GM18907 (cell line): ENCODE results near the gene TANC1.

Experiments
- ATAC-seq: cut with Tn5 transposase; IDR thresholded peaks from one replicate; pipeline ENCODE4 v1.9.1; 2021; ENCODE audit warnings: mild to moderate bottlenecking, moderate library complexity; ENCODE audit not compliant: unreplicated experiment

Gene TANC1

DNA sequence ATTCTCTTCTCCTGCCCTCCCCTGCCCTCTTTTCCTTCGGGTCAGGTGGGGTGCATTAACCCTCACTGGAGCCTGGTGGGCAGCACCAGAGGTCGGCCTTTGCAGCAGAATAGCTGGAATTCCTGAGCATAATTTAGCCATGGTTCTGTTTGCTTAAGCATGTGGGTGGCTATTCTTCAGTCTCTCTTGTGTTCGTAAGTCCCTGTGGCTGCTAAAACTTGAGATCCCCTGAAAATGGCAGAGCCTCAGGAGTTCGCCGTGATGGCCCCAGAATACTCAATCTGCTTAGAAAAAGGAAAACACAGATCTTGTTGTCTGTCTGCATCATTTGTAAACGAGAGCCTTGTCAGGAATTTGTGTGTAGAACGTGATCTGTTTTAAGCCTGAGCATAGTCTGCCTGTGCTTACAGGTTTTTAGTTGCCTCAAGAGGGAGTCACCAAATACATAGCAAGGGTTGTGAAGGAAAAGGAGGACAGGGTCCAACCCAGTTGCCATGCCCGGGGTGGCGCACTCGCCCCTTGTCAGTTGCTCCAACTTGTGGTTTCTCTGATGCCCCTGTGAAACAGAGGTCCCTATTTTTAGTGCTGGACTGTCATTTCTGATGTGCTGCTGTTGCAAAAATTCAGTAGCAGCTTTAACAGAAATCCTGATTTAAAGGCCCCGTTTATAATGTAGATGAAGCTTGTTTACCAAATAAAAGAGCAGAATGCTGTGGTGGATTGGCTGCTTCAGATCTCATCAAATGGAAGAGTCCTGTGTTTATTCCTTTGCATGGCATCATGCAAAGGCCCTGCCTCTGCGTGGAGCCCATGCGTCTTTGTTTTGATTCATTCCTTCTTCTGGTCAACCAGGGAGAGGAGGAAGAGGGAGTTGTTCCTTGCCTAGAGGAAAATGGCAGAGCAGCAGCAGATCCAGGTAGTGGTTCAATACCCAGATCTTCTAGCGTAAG, 243.3 kb downstream of the TANC1 start:
- no peak for ATAC-seq

- no peak for ATAC-seq
Observed at GRCh38 chr2:159213296-159213695, 244.9 kb downstream of the TANC1 start.

- ATAC-seq: no peak
Observed at GRCh38 chr2:159214325-159214865, 246.0 kb downstream of the TANC1 start.

DNA sequence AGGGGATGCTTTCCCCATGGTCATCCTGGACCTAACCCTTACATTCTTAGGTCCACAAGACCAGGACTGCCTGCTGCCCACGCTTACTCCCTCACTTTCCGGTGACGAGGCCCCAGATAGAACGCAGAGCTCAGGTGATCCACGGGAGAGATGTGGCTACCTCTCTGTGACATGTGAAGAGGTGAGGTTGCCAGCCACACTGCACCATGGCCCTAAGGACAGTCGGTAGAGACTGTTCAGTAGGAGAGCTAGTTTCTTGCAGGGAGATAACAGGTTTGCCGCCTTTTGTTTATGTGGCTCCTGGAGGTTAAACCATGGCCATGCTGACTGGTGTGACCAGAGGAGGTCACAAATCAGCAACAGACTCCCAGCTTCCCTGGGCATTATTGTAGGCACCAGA, 246.7 kb downstream of the TANC1 start:
- ATAC-seq: no peak

GRCh38 chr2:159217676-159218075, 249.2 kb downstream of the TANC1 start:
- no peak for ATAC-seq

DNA sequence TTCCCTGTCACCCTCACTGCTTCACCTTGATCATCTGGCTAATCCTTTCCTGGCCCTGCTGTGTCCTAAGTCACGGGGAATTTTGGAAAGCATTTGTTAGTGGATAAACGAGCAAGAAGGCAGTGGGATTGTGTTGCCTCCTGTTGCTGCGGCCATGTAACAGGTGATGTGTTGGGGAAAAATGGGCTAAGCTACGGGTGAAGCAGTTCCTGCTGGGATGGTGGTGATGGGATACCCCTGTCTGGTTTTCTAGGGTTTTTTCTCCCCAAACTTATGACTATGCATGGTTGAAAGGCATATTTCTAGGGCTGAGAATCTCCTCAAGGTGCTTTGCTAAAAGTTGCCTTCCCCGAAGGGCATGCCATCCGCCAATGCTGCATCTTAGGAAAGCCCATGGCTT, 249.9 kb downstream of the TANC1 start:
- no peak for ATAC-seq

DNA sequence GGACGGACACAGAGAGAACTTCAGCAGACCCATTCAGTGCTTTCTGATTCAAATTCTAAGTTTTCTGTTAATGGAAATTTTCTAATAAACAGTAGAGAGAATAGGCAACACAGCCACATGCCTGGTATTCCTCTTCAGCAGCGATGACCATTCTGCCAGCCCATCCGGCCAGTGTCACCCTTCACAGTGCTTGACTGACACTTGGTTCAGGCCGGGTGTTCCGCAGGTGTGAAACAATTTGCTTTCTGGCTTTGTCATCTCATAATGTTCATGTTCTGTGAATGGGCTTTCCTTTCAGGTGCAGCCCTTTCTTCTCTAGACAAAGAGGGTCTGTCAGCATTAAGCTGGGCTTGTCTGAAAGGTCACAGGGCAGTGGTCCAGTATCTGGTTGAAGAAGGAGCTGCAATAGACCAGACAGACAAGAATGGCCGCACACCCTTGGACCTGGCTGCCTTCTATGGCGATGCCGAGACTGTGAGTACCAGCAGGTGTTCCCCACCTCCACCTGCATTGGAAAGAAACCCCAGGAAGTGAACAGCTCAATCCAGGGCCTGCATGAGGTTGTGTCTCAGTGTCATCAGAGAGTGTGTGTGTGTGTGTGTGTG, 251.1 kb downstream of the TANC1 start:
- ATAC-seq: no peak

GRCh38 chr2:159224061-159224813, 255.8 kb downstream of the TANC1 start:
- no peak for ATAC-seq

DNA sequence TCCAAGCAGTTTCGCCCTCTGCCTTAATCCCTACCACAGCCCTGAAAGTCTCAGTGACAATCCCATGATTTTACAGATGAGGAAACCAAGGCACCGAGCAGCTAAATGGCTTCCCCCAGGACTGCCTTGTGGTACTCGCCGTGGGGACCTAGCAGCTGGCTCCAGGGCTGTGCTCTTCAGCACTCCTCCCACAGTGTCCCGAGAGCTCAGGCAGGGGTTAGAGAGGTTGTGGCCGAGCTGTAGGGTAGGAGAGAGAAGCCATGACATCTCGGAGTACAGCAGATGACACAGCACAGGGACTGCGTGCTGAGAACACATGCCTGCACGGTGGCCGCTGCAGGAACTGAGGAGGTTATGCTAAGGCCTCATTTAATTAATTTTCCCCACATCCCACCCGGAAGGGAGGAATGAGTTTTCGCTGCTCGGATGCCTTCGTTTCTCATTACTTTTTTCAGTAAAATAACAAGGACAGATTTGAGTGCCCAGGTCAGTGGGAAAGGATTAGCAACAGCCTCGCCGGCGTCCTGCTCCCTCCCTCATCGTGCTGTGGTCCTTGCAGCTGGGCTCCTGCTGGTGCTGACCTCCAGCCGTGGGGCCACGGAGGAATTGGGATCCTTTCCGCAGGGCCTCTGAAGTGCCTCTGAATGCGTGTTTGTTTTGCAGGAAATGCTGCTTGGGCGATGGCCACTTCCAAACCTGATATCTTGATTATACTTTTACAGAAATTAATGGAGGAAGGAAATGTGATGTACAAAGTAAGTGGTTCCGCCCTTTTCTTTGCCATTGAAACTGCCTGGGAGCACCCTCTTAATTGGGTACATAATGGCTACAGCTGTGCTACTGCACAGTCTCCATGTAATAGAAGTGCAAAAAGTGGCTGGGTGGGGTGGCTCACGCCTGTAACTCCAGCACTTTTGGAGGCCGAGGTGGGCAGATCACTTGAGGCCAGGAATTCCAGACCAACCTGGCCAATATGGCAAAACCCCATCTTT, 256.9 kb downstream of the TANC1 start:
- ATAC-seq: no peak

GRCh38 chr2:159226059-159226461, 257.6 kb downstream of the TANC1 start:
- no peak for ATAC-seq

DNA sequence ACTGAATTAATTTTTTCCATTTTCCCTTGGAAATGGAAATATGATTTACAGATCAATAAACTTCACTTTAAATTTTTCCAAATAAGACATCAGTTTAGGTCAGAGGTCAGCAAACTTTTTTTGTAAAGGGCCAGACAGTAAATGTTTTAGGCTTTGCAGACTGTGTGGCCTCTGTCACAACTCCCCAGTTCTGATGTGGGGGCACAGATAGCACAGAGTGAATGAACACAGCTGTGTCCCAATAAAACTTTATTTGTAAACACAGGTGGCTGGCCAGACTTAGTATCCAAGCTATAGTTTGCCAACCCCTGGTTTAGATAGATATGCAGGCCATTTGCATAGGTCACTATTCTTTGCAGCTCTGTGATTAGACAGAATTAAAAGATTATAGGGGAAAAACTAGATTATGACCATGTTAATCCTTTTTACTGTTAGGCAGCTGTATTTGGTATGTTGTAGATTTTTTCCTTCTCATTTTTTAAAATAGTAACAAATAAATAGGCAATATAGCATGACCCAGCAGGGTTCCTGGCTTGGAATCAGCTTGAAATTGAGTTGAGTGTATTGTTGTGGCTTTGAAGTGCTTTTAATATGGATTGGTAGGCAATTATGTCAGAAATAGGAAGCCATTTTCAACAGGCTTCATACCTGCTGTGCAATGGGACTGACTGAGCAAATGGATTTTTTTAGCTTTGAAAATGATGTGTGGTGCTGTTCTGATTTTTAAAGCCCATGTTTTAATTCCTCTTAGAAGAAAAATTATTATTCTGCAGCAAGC, 258.4 kb downstream of the TANC1 start:
- no peak for ATAC-seq

DNA sequence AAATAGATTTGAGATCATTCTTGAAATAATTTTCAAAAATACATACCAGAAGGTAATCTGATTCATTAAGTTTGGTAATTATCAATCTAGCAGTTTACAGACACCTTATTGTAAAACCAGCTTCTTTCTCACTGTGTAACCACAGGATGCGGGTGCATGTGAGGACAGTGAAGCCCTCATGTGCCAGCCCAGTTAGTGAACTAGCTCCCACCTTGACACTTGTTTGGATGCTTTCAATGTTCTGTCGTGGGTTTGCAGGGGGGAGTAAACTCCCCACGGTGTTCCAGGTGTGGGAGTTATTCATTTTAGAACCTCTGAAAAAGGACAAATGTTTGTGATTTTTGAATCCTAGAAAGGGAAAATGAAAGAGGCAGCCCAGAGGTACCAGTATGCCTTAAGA, 259.0 kb downstream of the TANC1 start:
- ATAC-seq: no peak

DNA sequence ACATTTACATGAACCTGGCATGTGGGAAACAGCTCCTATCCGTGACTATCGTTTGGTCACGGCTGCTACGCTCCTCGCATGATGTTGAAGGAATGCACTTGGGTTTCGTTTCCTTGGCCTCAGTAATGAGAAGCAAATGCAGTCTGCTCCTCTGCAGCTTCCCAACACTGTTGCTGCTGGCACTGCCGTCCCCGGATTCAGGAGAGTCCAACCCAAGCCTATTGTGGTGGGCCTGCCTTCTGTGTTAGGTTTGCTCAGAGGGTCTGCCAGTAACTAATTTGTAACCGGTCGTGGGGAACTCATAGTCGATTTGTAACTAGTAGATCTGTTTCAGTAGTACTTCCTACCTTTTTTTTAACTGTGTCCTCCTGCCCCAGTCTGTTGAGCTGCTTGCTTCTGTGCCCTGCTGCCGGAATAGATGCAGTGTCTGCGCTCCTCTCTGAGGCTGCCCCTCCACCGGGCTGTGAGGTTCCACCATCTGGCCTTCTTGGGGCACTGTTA, 259.7 kb downstream of the TANC1 start:
- no peak for ATAC-seq

DNA sequence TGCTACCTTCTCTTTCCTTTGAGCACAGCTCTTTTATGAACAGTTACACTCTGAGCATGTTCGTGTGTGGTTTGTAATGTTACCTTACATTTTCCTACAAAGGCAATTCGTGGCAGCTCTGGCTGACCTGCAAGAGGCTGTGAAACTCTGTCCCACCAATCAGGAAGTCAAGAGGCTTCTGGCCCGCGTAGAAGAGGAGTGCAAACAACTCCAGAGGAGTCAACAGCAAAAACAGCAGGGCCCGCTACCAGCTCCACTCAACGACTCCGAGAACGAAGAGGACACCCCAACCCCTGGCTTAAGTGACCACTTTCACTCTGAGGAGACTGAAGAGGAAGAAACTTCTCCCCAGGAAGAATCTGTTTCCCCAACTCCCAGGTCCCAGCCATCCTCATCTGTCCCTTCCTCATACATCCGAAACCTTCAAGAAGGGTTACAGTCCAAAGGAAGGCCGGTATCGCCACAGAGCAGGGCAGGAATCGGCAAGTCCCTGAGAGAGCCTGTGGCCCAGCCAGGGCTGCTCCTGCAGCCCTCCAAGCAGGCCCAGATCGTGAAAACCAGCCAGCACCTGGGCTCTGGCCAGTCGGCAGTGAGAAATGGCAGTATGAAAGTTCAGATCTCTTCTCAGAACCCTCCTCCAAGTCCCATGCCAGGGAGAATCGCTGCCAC, 261.2 kb downstream of the TANC1 start:
- no peak for ATAC-seq

DNA sequence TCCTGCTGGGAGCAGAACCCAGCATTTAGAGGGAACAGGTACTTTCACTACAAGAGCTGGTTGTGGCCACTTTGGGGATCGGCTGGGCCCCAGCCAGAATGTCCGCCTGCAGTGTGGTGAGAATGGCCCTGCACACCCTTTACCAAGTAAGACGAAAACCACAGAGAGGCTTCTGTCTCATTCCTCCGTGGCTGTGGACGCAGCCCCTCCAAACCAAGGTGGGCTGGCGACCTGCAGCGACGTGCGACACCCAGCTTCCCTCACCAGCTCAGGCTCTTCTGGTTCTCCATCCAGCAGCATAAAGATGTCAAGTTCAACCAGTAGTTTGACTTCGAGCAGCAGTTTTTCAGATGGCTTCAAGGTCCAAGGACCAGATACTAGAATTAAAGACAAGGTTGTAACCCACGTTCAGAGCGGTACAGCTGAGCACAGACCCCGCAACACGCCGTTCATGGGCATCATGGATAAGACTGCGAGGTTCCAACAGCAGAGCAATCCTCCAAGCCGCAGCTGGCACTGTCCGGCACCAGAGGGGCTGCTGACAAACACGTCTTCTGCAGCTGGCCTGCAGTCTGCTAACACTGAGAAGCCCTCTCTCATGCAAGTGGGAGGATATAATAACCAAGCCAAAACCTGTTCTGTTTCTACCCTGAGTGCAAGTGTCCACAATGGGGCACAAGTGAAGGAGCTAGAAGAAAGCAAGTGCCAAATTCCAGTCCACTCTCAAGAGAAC, 261.9 kb downstream of the TANC1 start:
- ATAC-seq: no peak

DNA sequence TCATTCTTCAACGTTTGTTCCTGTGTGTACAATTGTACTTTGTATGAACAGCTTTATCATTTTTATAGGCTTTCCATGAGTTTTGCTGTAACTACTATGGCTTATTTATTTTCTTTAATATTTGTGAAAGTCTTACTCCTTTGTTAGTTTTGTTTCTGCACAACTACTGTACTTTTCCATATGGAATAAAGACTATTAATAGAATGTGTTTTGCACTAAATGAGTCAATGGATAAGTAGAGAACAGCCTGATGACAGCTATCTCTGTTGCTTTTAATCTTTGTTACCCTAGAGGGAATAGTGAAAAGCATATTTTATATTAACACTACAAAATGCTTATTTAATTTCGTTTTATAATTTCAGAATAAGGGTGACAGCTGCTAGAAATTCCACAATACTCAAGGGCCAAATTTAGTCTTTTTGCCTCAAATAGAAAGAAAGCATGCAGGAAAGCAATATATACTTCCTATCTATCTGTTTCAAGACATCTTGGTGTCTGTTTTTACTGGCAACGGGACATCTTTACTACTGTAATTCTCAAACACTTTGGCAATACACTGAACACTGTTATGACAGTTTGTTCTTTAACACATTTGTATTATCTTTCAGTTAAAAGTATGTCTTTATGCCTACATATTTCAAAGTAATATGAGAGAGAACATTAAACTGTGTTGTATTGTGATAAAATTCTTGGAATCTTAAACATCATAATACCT, 264.2 kb downstream of the TANC1 start:
- no peak for ATAC-seq

DNA sequence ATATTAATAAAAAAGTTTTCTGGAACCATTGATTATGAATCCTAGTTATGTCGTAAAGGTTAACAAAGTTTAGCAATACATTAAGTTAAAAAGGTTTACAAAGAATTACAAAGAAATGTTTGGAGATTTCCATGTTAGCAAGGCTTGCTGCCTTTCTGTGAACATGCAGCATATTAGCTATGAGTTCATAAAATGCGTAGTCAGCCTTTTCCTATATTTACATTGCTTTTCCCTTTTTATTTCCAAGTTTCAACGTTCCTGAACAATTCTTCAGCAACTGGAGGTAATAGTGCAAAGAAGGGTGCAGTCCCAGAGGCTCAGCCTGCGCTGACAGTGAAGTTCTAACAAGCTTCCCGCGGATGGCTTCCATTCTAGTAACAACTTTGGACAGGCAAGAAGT, 266.4 kb downstream of the TANC1 start:
- ATAC-seq: no peak
